Stimulated activated memory B cell treated with anti-CD40 and anti-IgM and Interleukin-4, amounts not matched to agents 10 μg/mL and 1 μg/mL and 100 μg/mL, for 72 hours (primary cell): Measurements from ENCODE around the gene C12orf57.
A peak's percentile ranks its signal among the peaks of the same experiment; 100 is the strongest.

Experiments
- ATAC-seq: fragments of 150-1000 bp; cut with Tn5 transposase; 2 replicates; pipeline ENCODE4 v1.10.0; 2021
- H3K27ac Mint-ChIP-seq: one replicate; pipeline ENCODE4 v1.8.0; 2022; ENCODE audit warnings: mild to moderate bottlenecking, mixed read lengths
- H3K27me3 Mint-ChIP-seq: one replicate; pipeline ENCODE4 v1.8.0; 2022; ENCODE audit warnings: mixed read lengths
- H3K36me3 Mint-ChIP-seq: one replicate; pipeline ENCODE4 v1.8.0; 2022; ENCODE audit warnings: mixed read lengths
- H3K4me1 Mint-ChIP-seq: one replicate; pipeline ENCODE4 v1.8.0; 2022; ENCODE audit warnings: mixed read lengths
- H3K4me3 Mint-ChIP-seq: one replicate; pipeline ENCODE4 v1.8.0; 2022; ENCODE audit warnings: mild to moderate bottlenecking, moderate library complexity, mixed read lengths
- H3K9me3 Mint-ChIP-seq: one replicate; pipeline ENCODE4 v1.8.0; 2022; ENCODE audit warnings: mixed read lengths

Gene C12orf57

DNA sequence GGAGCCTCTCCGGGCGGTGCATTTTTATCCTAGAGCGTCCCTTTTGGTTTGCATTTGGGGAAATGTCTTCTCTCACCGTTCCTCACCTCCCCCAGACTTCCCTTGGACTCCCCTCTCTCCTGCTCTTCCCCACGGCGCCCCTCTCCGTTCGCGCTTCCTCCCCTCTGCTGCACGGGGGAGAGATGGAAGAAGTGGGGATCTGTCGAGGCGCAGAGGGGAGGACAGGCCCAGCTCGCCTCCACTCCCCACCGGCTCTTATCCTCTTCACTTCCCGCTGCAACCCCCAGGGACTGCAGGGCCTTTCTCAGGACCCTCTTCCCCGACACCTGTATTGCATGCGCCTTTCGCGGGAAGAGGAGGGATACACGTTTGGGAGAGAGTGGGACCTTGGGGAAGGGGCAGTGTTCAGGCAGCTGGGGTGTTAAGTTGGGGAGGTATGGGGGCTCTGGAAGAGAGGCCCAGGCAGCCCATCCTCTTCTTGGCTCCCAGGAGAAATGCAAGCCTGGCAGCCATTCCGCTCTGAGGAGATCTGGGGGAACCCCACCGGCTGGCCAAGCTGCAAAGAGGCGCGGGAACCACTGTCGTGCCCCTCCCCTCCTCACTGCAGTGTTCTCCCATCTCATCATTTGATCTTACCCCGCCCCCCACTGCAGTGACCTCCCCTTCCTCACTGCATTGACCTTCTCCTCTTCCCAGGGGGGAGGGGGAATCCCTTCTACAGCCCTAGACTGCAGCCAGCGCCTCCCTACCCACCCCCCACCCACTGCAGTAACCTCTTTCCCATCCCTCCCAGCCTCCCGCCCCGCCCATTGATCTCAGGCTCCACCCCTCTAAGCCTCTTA, 28.7 kb upstream of the C12orf57 start:
- H3K36me3 Mint-ChIP-seq = peaks cover 20% of the 10 kb centered on the region
- peak overlapping the region; percentile 98 for H3K4me3 Mint-ChIP-seq
- peak; percentile 28 for ATAC-seq
- H3K27me3 Mint-ChIP-seq = no peaks in the 10 kb centered on the region
- peaks cover 36% of the 10 kb centered on the region for H3K4me1 Mint-ChIP-seq
- peak overlapping the region; percentile 91 for H3K27ac Mint-ChIP-seq
- H3K9me3 Mint-ChIP-seq = no peaks in the 10 kb centered on the region

DNA sequence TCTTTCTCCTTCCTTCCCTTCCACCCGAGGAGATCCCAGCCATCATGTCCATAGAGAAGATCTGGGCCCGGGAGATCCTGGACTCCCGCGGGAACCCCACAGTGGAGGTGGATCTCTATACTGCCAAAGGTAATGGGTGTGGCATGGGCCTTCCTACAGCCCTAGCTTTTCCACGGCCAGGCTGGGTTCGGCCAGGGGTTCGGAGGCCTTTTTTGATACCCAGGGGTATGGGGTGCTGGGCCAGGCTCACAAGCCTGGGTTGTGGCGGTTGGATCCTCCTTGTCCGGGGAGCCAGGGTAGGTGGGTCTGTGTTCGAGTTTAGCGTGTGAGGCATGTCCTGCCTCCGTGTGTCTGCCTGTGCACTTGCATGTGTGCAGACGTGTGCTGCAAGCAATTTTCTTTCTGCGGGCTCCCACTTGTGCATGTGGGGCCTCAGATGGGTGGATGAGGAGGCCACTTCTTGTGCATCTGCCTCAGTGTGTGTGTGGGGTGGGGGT, 28.0 kb upstream of the C12orf57 start:
- peak overlapping the region; percentile 98 for H3K4me3 Mint-ChIP-seq
- no peaks in the 10 kb centered on the region for H3K9me3 Mint-ChIP-seq
- H3K27ac Mint-ChIP-seq = peak overlapping the region; percentile 91
- H3K4me1 Mint-ChIP-seq = peaks cover 36% of the 10 kb centered on the region
- peaks cover 21% of the 10 kb centered on the region for H3K36me3 Mint-ChIP-seq
- no peak for ATAC-seq
- no peaks in the 10 kb centered on the region for H3K27me3 Mint-ChIP-seq

DNA sequence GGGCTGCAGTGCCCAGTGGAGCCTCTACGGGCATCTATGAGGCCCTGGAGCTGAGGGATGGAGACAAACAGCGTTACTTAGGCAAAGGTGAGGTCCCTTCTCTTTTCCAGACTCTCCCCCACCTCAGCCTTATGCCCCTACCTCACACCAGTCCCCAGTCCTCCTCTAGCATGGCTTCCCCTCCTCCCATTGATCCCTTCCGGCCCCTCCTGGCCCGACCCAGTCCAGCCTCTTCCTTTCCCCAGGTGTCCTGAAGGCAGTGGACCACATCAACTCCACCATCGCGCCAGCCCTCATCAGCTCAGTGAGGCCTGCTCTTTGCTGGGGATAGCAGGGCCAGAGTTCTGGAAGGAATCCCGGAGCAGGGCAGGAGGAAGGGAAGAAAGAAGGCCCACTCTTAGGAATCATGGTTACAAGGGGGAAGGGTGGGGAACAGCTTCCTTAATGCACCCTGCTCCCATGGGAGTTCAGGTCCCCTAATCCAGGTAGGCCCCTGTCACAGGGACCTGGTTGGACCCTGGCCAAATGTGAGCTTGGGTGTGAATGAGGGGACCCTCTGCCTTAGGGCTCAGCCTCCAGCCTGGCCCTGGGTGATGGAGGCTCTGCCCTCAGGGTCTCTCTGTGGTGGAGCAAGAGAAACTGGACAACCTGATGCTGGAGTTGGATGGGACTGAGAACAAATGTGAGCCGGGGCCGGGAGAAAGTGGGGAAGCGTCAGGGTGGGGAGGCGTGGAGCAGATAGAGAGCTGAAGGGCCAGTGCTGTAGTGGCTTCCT, 27.2 kb upstream of the C12orf57 start:
- no peaks in the 10 kb centered on the region for H3K9me3 Mint-ChIP-seq
- ATAC-seq = no peak
- peaks cover 21% of the 10 kb centered on the region for H3K36me3 Mint-ChIP-seq
- peak overlapping the region; percentile 91 for H3K27ac Mint-ChIP-seq
- no peaks in the 10 kb centered on the region for H3K27me3 Mint-ChIP-seq
- H3K4me1 Mint-ChIP-seq = peaks cover 41% of the 10 kb centered on the region
- H3K4me3 Mint-ChIP-seq = peak overlapping the region; percentile 20

DNA sequence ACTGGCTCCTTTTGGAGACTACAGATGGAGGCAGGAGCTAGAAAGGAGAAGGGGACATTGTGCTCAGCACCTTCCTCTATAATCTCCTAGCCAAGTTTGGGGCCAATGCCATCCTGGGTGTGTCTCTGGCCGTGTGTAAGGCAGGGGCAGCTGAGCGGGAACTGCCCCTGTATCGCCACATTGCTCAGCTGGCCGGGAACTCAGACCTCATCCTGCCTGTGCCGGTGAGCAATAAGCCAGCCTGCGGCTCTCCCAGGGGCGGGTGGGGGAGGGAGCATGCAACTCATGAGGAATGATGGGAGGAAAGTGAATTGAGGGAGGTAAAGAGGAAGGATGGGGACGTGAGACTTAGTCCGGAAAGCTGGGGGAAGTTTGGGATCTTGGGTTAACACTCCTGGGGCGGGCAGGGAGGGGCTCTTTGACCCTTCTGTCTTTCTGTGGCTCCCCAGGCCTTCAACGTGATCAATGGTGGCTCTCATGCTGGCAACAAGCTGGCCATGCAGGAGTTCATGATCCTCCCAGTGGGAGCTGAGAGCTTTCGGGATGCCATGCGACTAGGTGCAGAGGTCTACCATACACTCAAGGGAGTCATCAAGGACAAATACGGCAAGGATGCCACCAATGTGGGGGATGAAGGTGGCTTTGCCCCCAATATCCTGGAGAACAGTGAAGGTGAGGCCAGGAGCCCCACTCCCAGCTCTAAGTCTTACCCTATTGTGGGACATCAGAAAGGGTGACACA, 26.2 kb upstream of the C12orf57 start:
- ATAC-seq = no peak
- H3K4me1 Mint-ChIP-seq = peaks cover 51% of the 10 kb centered on the region
- H3K27ac Mint-ChIP-seq = peak overlapping the region; percentile 91
- H3K27me3 Mint-ChIP-seq = no peaks in the 10 kb centered on the region
- H3K9me3 Mint-ChIP-seq = no peaks in the 10 kb centered on the region
- no peak overlapping the region for H3K4me3 Mint-ChIP-seq
- peaks cover 22% of the 10 kb centered on the region for H3K36me3 Mint-ChIP-seq

DNA sequence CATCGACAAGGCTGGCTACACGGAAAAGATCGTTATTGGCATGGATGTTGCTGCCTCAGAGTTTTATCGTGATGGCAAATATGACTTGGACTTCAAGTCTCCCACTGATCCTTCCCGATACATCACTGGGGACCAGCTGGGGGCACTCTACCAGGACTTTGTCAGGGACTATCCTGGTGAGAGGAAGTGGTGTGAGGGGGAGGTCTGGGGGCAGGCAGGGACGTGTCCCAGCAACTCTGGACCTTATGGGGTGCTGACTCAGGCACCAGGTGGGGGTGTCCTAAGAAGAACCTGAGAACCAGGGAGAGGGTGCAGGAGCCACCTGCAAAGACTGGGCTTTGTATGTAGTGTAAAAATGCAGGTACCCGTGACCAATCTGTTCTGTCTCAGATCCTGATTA, 24.2 kb upstream of the C12orf57 start:
- peaks cover 26% of the 10 kb centered on the region for H3K36me3 Mint-ChIP-seq
- no peak overlapping the region for H3K4me3 Mint-ChIP-seq
- H3K4me1 Mint-ChIP-seq = peaks cover 62% of the 10 kb centered on the region
- no peak overlapping the region for H3K27ac Mint-ChIP-seq
- no peaks in the 10 kb centered on the region for H3K9me3 Mint-ChIP-seq
- H3K27me3 Mint-ChIP-seq = no peaks in the 10 kb centered on the region
- ATAC-seq = no peak

DNA sequence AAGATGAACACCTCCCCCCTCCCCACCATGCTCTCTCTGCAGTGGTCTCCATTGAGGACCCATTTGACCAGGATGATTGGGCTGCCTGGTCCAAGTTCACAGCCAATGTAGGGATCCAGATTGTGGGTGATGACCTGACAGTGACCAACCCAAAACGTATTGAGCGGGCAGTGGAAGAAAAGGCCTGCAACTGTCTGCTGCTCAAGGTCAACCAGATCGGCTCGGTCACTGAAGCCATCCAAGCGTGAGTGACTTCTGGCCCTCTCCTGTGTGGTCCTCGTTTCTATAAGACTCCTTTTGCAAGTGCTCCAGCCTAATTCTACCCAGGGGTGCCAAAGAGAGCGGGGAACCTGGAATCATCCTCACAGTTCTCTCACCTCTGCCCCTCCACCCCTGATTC, 22.3 kb upstream of the C12orf57 start:
- Mint-ChIP-seq H3K36me3 (peaks cover 23% of the 10 kb centered on the region), H3K27me3 (no peaks in the 10 kb centered on the region), H3K4me1 (peaks cover 58% of the 10 kb centered on the region), H3K9me3 (no peaks in the 10 kb centered on the region), H3K27ac (peak overlapping the region; percentile 83), H3K4me3 (no peak overlapping the region)
- no peak for ATAC-seq

DNA sequence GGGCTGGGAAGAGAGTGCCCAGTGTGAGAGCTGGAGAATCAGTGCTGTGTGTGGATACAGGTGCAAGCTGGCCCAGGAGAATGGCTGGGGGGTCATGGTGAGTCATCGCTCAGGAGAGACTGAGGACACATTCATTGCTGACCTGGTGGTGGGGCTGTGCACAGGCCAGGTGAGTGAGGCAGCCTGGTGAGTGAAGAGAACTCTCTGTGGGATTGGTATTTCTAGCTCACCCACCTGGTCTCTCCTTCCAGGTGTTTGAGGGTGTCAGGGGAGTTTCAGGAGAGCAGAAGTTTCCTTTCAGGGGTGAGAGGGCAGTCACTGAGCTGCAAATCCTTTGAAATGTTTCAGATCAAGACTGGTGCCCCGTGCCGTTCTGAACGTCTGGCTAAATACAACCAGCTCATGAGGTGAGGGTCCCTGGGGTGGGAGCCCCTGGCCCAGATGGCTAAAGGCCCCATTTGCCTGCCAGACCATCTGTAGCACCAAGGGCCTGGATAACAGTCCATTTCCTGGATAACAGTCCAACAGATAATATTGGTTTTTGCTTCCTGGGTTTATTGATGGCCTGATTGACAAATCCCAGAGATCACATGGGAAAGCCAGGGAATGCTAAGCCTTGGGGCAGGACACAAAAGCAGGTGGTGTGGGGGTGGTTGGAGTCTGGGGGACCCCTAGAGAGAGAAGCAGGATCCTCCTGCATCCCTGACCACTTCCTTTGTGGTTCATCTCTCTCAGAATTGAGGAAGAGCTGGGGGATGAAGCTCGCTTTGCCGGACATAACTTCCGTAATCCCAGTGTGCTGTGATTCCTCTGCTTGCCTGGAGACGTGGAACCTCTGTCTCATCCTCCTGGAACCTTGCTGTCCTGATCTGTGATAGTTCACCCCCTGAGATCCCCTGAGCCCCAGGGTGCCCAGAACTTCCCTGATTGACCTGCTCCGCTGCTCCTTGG, 21.6 kb upstream of the C12orf57 start:
- peak overlapping the region; percentile 57 for H3K4me3 Mint-ChIP-seq
- peak overlapping the region; percentile 83 for H3K27ac Mint-ChIP-seq
- peaks cover 15% of the 10 kb centered on the region for H3K36me3 Mint-ChIP-seq
- no peaks in the 10 kb centered on the region for H3K27me3 Mint-ChIP-seq
- no peaks in the 10 kb centered on the region for H3K9me3 Mint-ChIP-seq
- peak; percentile 73 for ATAC-seq
- H3K4me1 Mint-ChIP-seq = peaks cover 65% of the 10 kb centered on the region

DNA sequence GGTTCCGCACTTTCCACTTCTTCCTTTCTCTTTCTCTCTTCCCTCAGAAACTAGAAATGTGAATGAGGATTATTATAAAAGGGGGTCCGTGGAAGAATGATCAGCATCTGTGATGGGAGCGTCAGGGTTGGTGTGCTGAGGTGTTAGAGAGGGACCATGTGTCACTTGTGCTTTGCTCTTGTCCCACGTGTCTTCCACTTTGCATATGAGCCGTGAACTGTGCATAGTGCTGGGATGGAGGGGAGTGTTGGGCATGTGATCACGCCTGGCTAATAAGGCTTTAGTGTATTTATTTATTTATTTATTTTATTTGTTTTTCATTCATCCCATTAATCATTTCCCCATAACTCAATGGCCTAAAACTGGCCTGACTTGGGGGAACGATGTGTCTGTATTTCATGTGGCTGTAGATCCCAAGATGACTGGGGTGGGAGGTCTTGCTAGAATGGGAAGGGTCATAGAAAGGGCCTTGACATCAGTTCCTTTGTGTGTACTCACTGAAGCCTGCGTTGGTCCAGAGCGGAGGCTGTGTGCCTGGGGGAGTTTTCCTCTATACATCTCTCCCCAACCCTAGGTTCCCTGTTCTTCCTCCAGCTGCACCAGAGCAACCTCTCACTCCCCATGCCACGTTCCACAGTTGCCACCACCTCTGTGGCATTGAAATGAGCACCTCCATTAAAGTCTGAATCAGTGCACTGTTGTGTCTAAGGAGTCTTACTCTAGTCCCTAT, 20.7 kb upstream of the C12orf57 start:
- peak; percentile 46 for ATAC-seq
- H3K27ac Mint-ChIP-seq = peak overlapping the region; percentile 83
- H3K4me3 Mint-ChIP-seq = peak overlapping the region; percentile 57
- peaks cover 15% of the 10 kb centered on the region for H3K36me3 Mint-ChIP-seq
- peaks cover 67% of the 10 kb centered on the region for H3K4me1 Mint-ChIP-seq
- no peaks in the 10 kb centered on the region for H3K27me3 Mint-ChIP-seq
- no peaks in the 10 kb centered on the region for H3K9me3 Mint-ChIP-seq

DNA sequence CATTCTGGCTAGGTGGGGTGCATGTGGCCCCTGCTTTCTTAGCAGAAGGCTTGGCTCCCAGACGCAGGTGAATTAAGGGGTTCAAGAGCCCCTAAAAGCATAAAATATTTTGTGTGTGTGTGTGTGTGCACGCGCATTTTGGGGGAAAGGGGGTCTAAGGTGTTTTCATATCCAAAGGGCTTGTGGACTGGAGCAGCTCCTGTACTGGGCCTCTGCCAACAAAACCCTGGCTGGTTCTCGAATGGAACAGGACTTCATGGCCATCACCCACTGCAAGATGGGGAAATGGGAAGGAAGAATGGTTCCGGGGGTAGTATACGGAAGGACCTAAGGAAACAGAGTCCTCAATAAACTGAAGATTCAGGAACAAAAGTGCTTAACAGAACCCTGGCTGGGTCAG, 20.0 kb upstream of the C12orf57 start:
- peak overlapping the region; percentile 83 for H3K27ac Mint-ChIP-seq
- no peaks in the 10 kb centered on the region for H3K27me3 Mint-ChIP-seq
- H3K4me1 Mint-ChIP-seq = peaks cover 73% of the 10 kb centered on the region
- ATAC-seq = no peak
- H3K9me3 Mint-ChIP-seq = no peaks in the 10 kb centered on the region
- peaks cover 15% of the 10 kb centered on the region for H3K36me3 Mint-ChIP-seq
- H3K4me3 Mint-ChIP-seq = no peak overlapping the region

DNA sequence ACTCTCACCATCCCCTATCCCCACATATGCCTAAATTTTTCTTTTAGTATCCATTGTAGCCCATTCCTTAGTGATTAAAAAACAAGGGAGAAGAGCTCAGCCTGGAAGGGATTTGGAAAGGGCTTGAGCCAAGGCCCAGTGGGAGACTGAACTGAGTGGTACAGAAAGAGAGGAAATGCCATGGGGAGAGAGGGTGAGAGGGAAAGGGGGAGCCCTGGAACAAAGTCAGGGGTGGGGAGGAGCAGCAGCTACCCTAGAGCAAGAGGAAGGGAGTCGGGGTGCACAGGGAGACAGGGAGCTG, 18.6 kb upstream of the C12orf57 start:
- Mint-ChIP-seq H3K27me3 (no peaks in the 10 kb centered on the region), H3K4me3 (no peak overlapping the region), H3K9me3 (no peaks in the 10 kb centered on the region), H3K36me3 (peaks cover 5% of the 10 kb centered on the region), H3K27ac (peak overlapping the region; percentile 83), H3K4me1 (peaks cover 76% of the 10 kb centered on the region)
- no peak for ATAC-seq

DNA sequence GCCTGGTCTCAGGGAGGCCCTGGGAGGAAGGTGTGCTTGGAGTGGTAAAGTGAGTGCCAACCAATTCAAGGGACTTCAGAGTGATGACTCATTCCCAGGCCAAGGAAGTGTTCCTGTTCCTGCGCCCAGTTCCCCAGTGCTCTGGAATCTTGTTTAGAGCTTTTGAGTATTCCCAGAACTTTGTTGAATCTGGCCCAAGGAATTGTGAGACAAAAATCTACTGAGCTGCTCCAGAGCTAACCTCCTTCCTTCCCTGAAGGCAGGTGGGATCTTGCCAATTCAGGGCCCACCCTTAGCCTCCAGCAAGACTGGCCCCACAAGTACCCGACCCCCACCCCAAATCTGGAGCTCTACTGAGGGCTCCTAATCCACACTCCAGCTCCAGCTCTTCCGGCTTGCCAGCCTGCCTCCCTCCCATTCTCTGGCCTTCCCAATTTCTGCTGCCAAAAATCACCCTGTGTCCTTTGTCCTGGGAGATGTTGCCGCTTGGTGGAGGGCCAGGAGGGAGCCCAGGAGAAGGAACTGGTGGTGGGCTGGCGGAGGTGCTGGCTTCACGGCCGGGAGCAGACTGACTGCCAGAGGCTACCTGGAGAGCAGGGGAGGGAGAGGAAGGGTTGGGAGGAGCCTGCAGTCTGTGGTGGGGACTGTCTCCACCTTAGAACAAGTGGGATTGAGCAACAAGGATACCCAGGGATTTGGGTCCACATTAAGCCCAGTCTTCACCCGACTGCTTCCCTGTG, 18.1 kb upstream of the C12orf57 start:
- no peak overlapping the region for H3K4me3 Mint-ChIP-seq
- H3K27me3 Mint-ChIP-seq = no peaks in the 10 kb centered on the region
- H3K36me3 Mint-ChIP-seq = peaks cover 5% of the 10 kb centered on the region
- H3K27ac Mint-ChIP-seq = peak overlapping the region; percentile 92
- H3K4me1 Mint-ChIP-seq = peaks cover 80% of the 10 kb centered on the region
- ATAC-seq = no peak
- no peaks in the 10 kb centered on the region for H3K9me3 Mint-ChIP-seq

DNA sequence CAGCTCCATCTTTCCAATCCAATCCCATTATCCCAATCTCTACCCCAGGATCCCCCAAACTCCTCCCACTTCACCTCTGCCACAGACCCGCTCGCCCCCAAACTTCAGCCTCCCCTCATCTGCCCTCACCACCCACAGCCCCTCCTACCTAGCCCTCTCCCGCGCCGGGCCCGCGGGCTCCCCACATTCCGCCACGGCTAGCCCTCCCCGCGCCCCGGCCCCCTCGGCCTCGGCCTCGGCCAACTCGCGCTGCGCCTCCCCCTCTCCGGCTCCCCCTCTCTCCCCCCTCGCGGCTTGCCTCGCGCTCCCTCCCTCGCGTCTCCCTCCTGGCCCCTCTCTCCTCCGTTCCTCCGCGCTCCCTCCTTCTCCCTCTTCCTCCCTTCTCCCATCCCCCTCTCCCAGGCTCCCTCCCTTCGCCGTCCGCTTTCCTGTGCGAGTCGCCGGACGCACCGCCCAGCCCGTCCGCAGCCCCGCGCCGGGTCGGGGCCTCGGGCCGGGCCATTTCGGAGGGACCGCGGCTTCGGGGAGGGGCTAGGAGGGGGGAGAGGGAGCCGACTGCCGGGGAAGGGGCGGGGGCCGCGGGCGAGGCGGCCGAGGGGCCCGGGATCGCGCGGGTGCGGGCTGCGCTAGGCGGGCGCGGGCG, 16.3 kb upstream of the C12orf57 start, which contains the start of gene ATN1:
TSS of gene ATN1 (plus strand) at position 581 of the 643 bp plus-strand sequence. CDS start 6,043 bp downstream, outside the sequence.
- peak within 1 kb of the TSS; percentile 91 for H3K4me3 Mint-ChIP-seq

More for the DNA sequence above, 16.3 kb upstream of the C12orf57 start, which contains the start of gene ATN1:
- ATAC-seq = peak; percentile 64
- Mint-ChIP-seq H3K27me3 (no peaks in the 10 kb centered on the region), H3K4me1 (peaks cover 74% of the 10 kb centered on the region), H3K36me3 (peaks cover 5% of the 10 kb centered on the region), H3K9me3 (no peaks in the 10 kb centered on the region), H3K27ac (peak within 1 kb of the TSS; percentile 92)
